ENCODE results near the gene H6PD.
A peak's percentile ranks its signal among the peaks of the same experiment; 100 is the strongest.

The H6PD gene

DNA sequence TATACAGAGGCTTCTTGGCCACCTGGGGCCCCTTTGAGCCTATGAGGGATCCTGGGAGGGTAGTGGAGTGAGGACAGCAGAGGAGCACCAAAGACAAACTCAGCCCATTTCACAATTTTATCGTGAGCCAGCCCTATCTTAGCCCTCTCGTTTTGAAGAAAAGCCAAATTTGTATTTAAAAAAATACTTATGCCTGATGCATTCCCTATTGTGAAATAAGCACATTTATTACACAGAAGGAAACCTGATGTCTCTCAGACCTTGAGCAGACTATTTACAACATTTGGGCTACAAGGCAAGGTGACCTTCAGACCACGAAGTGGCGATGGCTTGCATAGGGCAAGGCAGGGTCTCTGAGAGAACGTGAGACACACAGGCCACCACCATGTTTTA, 41.3 kb upstream of the H6PD start:
- TF ChIP-seq, protein P1, sequence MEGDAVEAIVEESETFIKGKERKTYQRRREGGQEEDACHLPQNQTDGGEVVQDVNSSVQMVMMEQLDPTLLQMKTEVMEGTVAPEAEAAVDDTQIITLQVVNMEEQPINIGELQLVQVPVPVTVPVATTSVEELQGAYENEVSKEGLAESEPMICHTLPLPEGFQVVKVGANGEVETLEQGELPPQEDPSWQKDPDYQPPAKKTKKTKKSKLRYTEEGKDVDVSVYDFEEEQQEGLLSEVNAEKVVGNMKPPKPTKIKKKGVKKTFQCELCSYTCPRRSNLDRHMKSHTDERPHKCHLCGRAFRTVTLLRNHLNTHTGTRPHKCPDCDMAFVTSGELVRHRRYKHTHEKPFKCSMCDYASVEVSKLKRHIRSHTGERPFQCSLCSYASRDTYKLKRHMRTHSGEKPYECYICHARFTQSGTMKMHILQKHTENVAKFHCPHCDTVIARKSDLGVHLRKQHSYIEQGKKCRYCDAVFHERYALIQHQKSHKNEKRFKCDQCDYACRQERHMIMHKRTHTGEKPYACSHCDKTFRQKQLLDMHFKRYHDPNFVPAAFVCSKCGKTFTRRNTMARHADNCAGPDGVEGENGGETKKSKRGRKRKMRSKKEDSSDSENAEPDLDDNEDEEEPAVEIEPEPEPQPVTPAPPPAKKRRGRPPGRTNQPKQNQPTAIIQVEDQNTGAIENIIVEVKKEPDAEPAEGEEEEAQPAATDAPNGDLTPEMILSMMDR (IDR thresholded peaks at IDR 0.05; ENCODE audit: low read depth, low read length) = no peak
- no peak overlapping the region for H3K4me3 ChIP-seq (ENCODE audit: low read depth, low read length)
- no peak for DNase-seq (ENCODE audit: low read depth, low spot score)
- in situ Hi-C loops (cut with HindIII; ENCODE audit: low sequenced_read_pairs) = no loop called here

DNA sequence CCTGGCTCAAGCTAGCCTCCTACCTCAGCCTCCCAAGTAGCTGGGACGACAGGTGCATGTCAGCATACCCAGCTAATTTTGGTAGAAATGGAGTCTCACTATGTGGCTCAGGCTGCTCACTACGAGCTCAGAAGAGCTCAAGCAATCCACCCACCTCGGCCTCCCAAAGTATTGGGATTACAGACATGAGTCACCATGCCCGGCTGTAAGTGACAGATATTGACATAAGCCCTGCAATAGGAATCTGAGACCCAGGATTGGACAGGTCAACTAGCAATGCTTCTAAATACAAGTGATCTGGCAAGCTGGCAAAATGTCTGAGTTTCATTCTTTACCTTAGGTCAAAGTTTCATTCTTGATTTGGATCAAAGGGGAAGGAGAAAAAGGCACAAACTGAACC, 40.5 kb upstream of the H6PD start:
- DNase-seq (ENCODE audit: low read depth, low spot score) = no peak
- H3K4me3 ChIP-seq (ENCODE audit: low read depth, low read length) = no peak overlapping the region
- in situ Hi-C loops (cut with HindIII; ENCODE audit: low sequenced_read_pairs) = no loop called here
- TF ChIP-seq, protein P1 (IDR thresholded peaks at IDR 0.05; ENCODE audit: low read depth, low read length) = no peak

DNA sequence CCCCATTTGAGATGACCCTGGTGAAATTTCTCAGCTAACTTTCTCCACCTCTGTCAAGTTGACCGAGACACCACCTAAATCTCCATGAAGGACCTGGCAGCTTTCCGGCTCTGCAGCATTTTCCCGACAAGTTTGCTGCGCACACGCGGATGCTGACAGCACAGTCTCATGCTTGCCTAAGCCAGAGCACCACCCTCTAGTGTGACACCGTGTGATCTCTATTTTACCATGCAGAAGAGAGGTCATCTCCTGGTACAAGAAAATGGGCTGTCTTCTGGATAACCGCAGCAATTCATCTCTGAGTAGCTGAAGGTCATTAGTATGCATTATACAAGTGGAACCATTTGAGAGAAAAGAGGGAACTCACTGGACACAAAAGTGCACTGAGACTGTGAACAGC, 38.9 kb upstream of the H6PD start:
- TF ChIP-seq, protein P1 (IDR thresholded peaks at IDR 0.05; ENCODE audit: low read depth, low read length) = no peak
- DNase-seq (ENCODE audit: low read depth, low spot score) = no peak
- in situ Hi-C loops (cut with HindIII; ENCODE audit: low sequenced_read_pairs) = no loop called here
- peak overlapping the region; percentile 24 for H3K4me3 ChIP-seq (ENCODE audit: low read depth, low read length)

GRCh38 chr1:9196129-9197040, 38.2 kb upstream of the H6PD start:
- peak overlapping the region; percentile 24 for H3K4me3 ChIP-seq (ENCODE audit: low read depth, low read length)
- in situ Hi-C loops (cut with HindIII; ENCODE audit: low sequenced_read_pairs) = no loop called here
- TF ChIP-seq, protein P1 (IDR thresholded peaks at IDR 0.05; ENCODE audit: low read depth, low read length) = peak; percentile 80
- DNase-seq (ENCODE audit: low read depth, low spot score) = peak; percentile 83

DNA sequence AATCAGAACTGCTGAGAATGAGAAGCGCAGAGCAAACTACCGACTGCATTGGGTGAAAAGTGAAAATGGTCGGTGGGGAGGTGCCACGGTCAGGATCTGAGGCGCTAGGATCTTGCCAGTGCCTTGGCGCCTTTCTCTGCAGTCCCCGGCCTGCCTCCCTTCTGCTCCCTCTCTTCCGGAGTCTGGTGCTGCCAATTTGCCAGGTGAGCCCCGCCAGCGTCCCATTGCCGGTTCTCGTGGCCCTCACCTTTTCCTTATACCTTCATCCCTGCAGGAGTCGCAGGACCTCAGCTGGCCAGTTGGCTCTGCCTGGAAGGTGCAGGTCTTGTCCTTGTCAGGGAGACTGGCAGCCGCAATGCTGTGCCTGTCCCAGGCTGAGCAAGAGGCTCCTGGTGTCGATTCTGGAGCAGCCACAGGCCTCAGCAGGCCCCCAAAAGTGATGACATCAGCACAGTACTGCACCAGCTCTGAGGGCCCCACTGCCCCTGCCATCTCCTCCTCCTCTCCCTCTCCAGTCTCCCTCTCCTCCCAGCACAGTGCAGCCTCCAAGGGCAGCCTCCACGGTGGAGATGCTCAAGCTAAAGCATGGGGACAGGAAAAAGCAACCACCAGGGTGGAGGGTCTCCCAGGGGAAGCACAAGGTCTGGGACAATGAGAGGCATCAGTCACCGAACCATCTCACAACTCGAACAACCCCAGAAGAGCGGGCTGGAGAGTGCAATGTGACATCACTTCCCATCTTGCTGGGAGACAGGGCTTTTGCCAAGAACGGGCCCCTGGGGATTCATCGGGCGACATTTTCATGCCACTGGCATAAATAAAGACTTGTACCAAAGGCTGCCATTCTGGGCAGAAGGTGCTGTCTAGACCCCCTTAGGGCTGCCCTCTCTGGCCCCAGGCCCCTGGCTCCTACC, 37.1 kb upstream of the H6PD start:
- peak overlapping the region; percentile 15 for H3K4me3 ChIP-seq (ENCODE audit: low read depth, low read length)
- in situ Hi-C loops (cut with HindIII; ENCODE audit: low sequenced_read_pairs) = no loop called here
- TF ChIP-seq, protein P1 (IDR thresholded peaks at IDR 0.05; ENCODE audit: low read depth, low read length) = no peak
- DNase-seq (ENCODE audit: low read depth, low spot score) = no peak

DNA sequence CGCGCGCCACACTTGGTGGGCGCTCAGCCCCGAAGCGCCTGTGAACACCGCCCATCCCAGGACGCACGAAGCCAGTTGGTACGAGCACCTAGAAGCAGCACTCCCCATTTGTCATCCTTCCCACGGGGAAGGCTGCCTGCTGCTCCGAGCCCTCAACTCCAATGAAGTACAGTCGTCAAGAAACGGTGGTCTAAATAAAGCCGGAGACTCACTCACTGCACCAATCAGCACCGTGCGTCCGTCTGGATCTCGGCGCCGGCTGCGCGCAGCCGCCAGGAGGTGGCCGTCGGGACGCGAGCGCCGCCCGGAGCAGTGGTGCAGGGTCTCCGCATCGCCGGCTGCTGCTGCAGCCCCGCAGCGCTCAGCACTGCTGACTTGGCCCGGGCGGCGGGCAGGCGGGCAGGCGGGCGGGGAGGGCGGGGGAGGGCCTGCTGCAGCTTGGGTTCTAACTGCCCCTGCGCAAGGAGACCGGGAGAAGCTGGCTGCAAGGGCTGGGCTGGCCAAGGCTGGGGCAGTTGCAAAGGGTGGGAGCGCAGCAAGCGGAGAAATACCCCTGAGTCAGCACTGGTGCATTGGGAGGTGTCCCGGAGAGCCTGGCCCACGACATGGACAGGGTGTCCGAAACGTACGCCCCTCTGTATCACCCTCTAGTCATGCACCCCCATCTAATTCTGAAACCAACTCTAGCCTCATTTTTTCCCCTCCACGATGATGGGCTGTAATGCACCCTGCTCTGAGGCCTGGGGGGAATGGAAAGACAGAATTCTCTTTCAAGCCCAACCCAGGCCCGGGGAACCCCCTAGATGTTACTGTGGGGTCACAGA, 35.8 kb upstream of the H6PD start:
- TF ChIP-seq, protein P1 (IDR thresholded peaks at IDR 0.05; ENCODE audit: low read depth, low read length) = peak; percentile 24
- peak overlapping the region; percentile 25 for H3K4me3 ChIP-seq (ENCODE audit: low read depth, low read length)

More for the DNA sequence above, 35.8 kb upstream of the H6PD start:
- in situ Hi-C loops (cut with HindIII; ENCODE audit: low sequenced_read_pairs) = no loop called here
- peak; percentile 50 for DNase-seq (ENCODE audit: low read depth, low spot score)
